Measurements from ENCODE around the gene FLVCR2.
A peak's percentile ranks its signal among the peaks of the same experiment; 100 is the strongest.

The FLVCR2 gene

DNA sequence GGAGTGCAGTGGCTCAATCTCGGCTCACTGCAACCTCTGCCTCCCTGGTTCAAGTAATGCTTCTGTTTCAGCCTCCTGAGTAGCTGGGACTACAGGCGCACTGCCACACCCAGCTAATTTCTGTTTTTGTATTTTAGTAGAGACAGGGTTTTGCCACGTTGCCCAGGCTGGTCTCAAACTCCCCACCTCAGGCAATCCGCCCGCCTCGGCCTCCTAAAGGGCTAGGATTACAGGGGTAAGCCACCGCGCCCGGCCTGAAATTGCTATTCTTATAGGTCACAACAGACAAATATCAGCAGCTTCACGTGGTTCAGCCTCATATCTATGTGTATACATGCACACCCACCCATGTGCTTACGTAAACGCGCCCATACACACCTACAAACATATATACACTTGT, 32.5 kb upstream of the FLVCR2 start:
- H3K36me3 ChIP-seq (replicated peaks): no peaks in the 10 kb centered on the region
- no peaks in the 10 kb centered on the region for H3K9me3 ChIP-seq
- no peaks in the 10 kb centered on the region for H3K4me1 ChIP-seq
- no peak for DNase-seq (ENCODE audit: low spot score in 2 of 2)
- in situ Hi-C loops (cut with MboI; ENCODE audit: low sequenced_read_pairs): no loop called here
- H3K4me3 ChIP-seq: no peak overlapping the region
- H3K27me3 ChIP-seq (ENCODE audit: low read depth): no peaks in the 10 kb centered on the region

- in situ Hi-C loops (cut with MboI; ENCODE audit: low sequenced_read_pairs): no loop called here
- Histone ChIP-seq H3K27me3 (ENCODE audit: low read depth) (peaks cover 2% of the 10 kb centered on the region; the same call in 1 of the 2 replicates), H3K4me1 (no peaks in the 10 kb centered on the region), H3K4me3 (no peak overlapping the region), H3K9me3 (no peaks in the 10 kb centered on the region), H3K36me3 (replicated peaks) (no peaks in the 10 kb centered on the region)
- DNase-seq (ENCODE audit: low spot score in 2 of 2): no peak
Observed at GRCh38 chr14:75547552-75548250, 30.7 kb upstream of the FLVCR2 start.

GRCh38 chr14:75548544-75548943, 29.9 kb upstream of the FLVCR2 start:
- no peak overlapping the region for H3K4me3 ChIP-seq
- DNase-seq (ENCODE audit: low spot score in 2 of 2): no peak
- H3K4me1 ChIP-seq: no peaks in the 10 kb centered on the region
- no peaks in the 10 kb centered on the region for H3K9me3 ChIP-seq
- peaks cover 2% of the 10 kb centered on the region; the same call in 1 of the 2 replicates for H3K27me3 ChIP-seq (ENCODE audit: low read depth)
- in situ Hi-C loops (cut with MboI; ENCODE audit: low sequenced_read_pairs): no loop called here
- no peaks in the 10 kb centered on the region for H3K36me3 ChIP-seq (replicated peaks)

- in situ Hi-C loops (cut with MboI; ENCODE audit: low sequenced_read_pairs): no loop called here
- Histone ChIP-seq H3K9me3 (no peaks in the 10 kb centered on the region), H3K4me3 (no peak overlapping the region), H3K36me3 (replicated peaks) (no peaks in the 10 kb centered on the region), H3K4me1 (no peaks in the 10 kb centered on the region), H3K27me3 (ENCODE audit: low read depth) (peaks cover 5% of the 10 kb centered on the region; the same call in 1 of the 2 replicates)
- no peak for DNase-seq (ENCODE audit: low spot score in 2 of 2)
Observed at GRCh38 chr14:75549169-75549568, 29.3 kb upstream of the FLVCR2 start.

GRCh38 chr14:75551021-75551420, 27.4 kb upstream of the FLVCR2 start:
- H3K4me3 ChIP-seq: no peak overlapping the region
- H3K36me3 ChIP-seq (replicated peaks): no peaks in the 10 kb centered on the region
- no peak for DNase-seq (ENCODE audit: low spot score in 2 of 2)
- in situ Hi-C loops (cut with MboI; ENCODE audit: low sequenced_read_pairs): no loop called here
- H3K4me1 ChIP-seq: no peaks in the 10 kb centered on the region
- H3K9me3 ChIP-seq: no peaks in the 10 kb centered on the region
- peaks cover 5% of the 10 kb centered on the region; the same call in 1 of the 2 replicates for H3K27me3 ChIP-seq (ENCODE audit: low read depth)

DNA sequence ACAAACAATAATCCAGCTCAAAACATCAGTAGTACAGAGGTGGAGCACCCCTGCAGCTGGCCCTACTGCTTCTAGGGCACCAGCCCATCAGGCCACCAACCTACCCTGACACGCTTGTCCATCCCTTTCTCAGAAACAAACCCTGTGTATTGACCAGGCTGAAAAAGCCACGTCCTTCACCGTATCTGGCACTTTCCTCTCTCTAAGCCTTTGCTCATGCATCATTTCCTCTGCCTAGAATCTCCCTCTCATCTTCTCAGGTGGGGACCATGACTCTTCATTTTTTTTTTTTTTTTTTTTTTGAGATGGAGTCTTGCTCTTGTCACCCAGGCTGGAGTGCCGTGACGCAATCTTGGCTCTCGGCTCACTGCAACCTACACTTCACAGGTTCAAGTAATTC, 25.3 kb upstream of the FLVCR2 start:
- H3K27me3 ChIP-seq (ENCODE audit: low read depth): peaks cover 5% of the 10 kb centered on the region; the same call in 1 of the 2 replicates
- no peak overlapping the region for H3K4me3 ChIP-seq
- DNase-seq (ENCODE audit: low spot score in 2 of 2): no peak
- H3K36me3 ChIP-seq (replicated peaks): no peaks in the 10 kb centered on the region
- no peaks in the 10 kb centered on the region for H3K4me1 ChIP-seq
- in situ Hi-C loops (cut with MboI; ENCODE audit: low sequenced_read_pairs): no loop called here
- no peaks in the 10 kb centered on the region for H3K9me3 ChIP-seq

DNA sequence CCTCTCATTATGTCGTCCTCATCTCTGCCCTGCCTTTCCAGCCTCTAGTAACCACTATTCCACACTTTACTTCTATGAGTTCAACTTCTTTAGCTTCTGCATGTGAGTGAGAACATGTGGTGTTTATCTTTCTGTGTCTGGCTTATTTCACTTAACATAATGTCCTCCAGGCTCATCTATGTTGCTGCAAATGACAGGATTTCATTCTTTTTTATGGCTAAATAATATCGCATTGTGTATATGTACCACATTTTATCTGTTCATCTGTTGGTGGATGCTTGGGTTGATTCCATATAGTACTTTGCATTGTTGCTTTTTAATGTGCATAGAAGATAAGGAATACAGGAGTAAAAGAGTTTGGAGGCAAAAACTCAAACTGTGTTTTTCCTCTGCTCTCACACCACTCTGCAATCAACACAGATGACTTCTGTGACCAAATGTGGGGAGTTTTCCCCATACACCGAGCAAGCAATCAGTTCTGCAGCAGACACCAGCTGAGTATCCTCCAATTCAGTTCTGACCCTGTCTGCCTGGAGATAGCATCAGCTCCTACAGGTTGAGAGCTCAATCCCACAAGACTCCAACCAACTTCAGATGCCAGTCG, 24.6 kb upstream of the FLVCR2 start:
- no peaks in the 10 kb centered on the region for H3K36me3 ChIP-seq (replicated peaks)
- no peaks in the 10 kb centered on the region for H3K9me3 ChIP-seq
- in situ Hi-C loops (cut with MboI; ENCODE audit: low sequenced_read_pairs): no loop called here
- H3K4me1 ChIP-seq: no peaks in the 10 kb centered on the region
- H3K27me3 ChIP-seq (ENCODE audit: low read depth): peaks cover 5% of the 10 kb centered on the region; the same call in 1 of the 2 replicates
- no peak for DNase-seq (ENCODE audit: low spot score in 2 of 2)
- H3K4me3 ChIP-seq: no peak overlapping the region

- in situ Hi-C loops (cut with MboI; ENCODE audit: low sequenced_read_pairs): no loop called here
- Histone ChIP-seq H3K27me3 (ENCODE audit: low read depth) (peaks cover 5% of the 10 kb centered on the region; the same call in 1 of the 2 replicates), H3K36me3 (replicated peaks) (no peaks in the 10 kb centered on the region), H3K4me3 (no peak overlapping the region), H3K9me3 (no peaks in the 10 kb centered on the region), H3K4me1 (no peaks in the 10 kb centered on the region)
- DNase-seq (ENCODE audit: low spot score in 2 of 2): no peak
Observed at GRCh38 chr14:75554482-75554881, 23.9 kb upstream of the FLVCR2 start.

- H3K36me3 ChIP-seq (replicated peaks): no peaks in the 10 kb centered on the region
- H3K9me3 ChIP-seq: no peaks in the 10 kb centered on the region
- H3K4me1 ChIP-seq: no peaks in the 10 kb centered on the region
- H3K4me3 ChIP-seq: no peak overlapping the region
- 0 out of 2 replicates have a peak, but pooled peaks cover 2% of the 10 kb centered on the region for H3K27me3 ChIP-seq (ENCODE audit: low read depth)
- in situ Hi-C loops (cut with MboI; ENCODE audit: low sequenced_read_pairs): no loop called here
- DNase-seq (ENCODE audit: low spot score in 2 of 2): no peak
Observed at GRCh38 chr14:75558440-75558839, 20.0 kb upstream of the FLVCR2 start.

DNA sequence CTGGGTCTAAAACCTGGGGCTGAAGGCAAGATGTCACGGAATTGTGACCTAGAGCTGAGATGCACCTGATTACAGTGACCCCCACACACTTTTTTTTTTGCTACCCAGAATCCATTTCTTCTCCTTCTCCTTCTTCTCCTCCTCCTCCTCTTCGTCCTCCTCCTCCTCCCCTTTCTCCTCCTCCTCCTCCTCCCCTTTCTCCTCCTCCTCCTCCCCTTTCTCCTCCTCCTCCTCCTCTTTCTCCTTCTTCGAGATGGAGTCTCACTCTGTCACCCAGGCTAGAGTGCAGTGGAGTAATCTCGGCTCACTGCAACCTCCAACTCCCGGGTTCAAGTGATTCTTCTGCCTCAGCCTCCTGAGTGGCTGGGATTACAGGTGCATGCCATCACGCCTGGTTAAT, 19.4 kb upstream of the FLVCR2 start:
- Histone ChIP-seq H3K27me3 (ENCODE audit: low read depth) (0 out of 2 replicates have a peak, but pooled peaks cover 2% of the 10 kb centered on the region), H3K36me3 (replicated peaks) (no peaks in the 10 kb centered on the region), H3K4me3 (no peak overlapping the region), H3K4me1 (no peaks in the 10 kb centered on the region), H3K9me3 (no peaks in the 10 kb centered on the region)
- DNase-seq (ENCODE audit: low spot score in 2 of 2): no peak
- in situ Hi-C loops (cut with MboI; ENCODE audit: low sequenced_read_pairs): no loop called here

- no peaks in the 10 kb centered on the region for H3K9me3 ChIP-seq
- H3K36me3 ChIP-seq (replicated peaks): no peaks in the 10 kb centered on the region
- H3K27me3 ChIP-seq (ENCODE audit: low read depth): peaks cover 5% of the 10 kb centered on the region; the same call in 1 of the 2 replicates
- H3K4me3 ChIP-seq: no peak overlapping the region
- H3K4me1 ChIP-seq: no peaks in the 10 kb centered on the region
- in situ Hi-C loops (cut with MboI; ENCODE audit: low sequenced_read_pairs): no loop called here
- DNase-seq (ENCODE audit: low spot score in 2 of 2): no peak
Observed at GRCh38 chr14:75559451-75560222, 18.8 kb upstream of the FLVCR2 start.

DNA sequence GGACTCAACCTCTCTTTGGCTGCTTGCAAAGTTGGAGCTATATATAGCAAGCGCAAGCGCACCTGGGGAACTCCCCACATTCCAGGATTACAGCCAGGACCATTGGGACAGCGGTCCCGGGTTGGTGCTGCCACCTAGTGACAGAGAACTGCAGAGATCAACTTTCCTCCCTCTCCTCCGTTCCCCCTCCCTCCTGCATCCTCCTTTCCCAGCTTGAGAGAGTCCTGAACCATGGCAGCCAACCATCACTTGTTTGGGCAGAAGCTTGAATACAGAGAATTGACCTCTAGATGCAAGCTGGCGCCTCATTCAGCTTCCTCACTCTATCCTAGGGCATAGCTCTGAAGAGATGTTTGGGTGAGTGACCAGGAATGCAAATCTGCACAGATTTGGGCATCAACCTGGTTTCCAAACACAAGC, 17.4 kb upstream of the FLVCR2 start:
- Histone ChIP-seq H3K36me3 (replicated peaks) (no peaks in the 10 kb centered on the region), H3K4me3 (no peak overlapping the region), H3K27me3 (ENCODE audit: low read depth) (peaks cover 8% of the 10 kb centered on the region; the same call in 1 of the 2 replicates), H3K9me3 (no peaks in the 10 kb centered on the region), H3K4me1 (no peaks in the 10 kb centered on the region)
- in situ Hi-C loops (cut with MboI; ENCODE audit: low sequenced_read_pairs): no loop called here
- peak; percentile 62 to 85 for DNase-seq (ENCODE audit: low spot score in 2 of 2)

DNA sequence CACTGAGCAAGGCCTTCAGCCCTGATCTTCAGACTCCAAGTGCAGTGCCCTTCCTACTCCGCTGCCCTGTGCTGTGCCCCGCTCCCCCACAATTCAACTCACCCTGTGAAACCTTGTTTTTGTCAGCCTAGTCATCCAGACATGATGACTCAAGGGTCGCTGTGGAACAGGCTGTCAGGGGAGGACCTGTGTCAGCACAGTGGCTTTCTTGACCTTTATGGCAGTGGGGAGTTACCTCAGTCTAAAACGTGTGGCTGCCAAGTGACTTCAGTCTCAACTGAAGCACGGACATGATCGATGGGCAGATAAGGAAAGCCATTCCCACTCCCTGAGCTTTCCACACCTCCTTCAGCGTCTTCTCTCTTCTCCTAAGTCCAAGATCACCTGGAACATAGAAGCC, 16.3 kb upstream of the FLVCR2 start:
- Histone ChIP-seq H3K4me1 (no peaks in the 10 kb centered on the region), H3K4me3 (no peak overlapping the region), H3K9me3 (no peaks in the 10 kb centered on the region), H3K27me3 (ENCODE audit: low read depth) (peaks cover 8% of the 10 kb centered on the region; the same call in 1 of the 2 replicates), H3K36me3 (replicated peaks) (no peaks in the 10 kb centered on the region)
- no peak for DNase-seq (ENCODE audit: low spot score in 2 of 2)
- in situ Hi-C loops (cut with MboI; ENCODE audit: low sequenced_read_pairs): no loop called here

DNA sequence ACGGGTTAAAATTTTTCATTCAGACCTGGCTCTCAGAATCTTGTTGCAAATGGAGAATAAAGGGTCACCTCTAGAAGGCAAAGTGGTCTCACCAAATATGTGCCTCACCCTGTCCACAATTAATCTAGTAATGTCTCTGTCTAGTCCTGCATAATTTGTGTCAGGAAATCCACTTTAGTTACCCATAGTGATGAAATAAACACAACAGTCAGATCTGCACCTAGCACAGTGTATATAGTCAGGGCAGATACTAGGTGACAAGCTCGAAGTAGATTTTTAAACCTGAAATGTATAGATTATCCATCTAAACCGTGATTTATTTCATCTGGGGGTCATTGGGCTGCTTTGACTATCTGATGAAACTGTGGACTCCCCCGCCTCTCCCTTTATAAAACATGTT, 15.9 kb upstream of the FLVCR2 start:
- H3K4me3 ChIP-seq: no peak overlapping the region
- no peaks in the 10 kb centered on the region for H3K36me3 ChIP-seq (replicated peaks)
- H3K4me1 ChIP-seq: no peaks in the 10 kb centered on the region
- in situ Hi-C loops (cut with MboI; ENCODE audit: low sequenced_read_pairs): no loop called here
- peaks cover 8% of the 10 kb centered on the region; the same call in 1 of the 2 replicates for H3K27me3 ChIP-seq (ENCODE audit: low read depth)
- DNase-seq (ENCODE audit: low spot score in 2 of 2): no peak
- H3K9me3 ChIP-seq: no peaks in the 10 kb centered on the region
